ENCODE results near the gene RAB1A. TPM values are rescaled to one million over a fixed set of nuclear protein-coding genes. Genes with fewer than 3 reads are reported as not detected.

RAB1A gene
- total RNA-seq, 1 donor from 2014 or later: 128 TPM

DNA sequence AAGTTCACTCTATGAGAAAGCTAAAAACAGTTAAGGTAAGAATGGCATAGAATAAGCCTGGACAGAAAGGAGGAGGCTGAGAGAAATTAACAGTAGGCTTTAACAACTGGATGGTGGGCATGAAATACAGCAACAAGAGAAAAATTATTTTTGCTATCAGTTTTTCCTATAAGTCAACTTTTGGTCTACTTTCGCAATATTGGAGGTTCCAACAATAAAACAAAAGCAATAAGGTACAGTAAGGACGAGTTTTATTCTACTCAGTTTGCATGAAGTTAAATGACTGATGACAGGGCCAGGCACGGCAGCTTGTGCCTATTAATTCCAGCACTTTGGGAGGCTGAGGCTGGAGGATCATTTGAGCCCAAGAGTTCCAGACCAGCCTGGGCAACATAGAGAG is 17.3 kb downstream of the RAB1A start:
- DNase-seq (ENCODE audit: extremely low spot score, unreplicated experiment): no peak
- H3K36me3 Mint-ChIP-seq: peaks cover 12% of the 10 kb centered on the region
- H3K9me3 Mint-ChIP-seq: peaks cover 4% of the 10 kb centered on the region
- no peaks in the 10 kb centered on the region for H3K27me3 Mint-ChIP-seq
- TF ChIP-seq, protein P1, sequence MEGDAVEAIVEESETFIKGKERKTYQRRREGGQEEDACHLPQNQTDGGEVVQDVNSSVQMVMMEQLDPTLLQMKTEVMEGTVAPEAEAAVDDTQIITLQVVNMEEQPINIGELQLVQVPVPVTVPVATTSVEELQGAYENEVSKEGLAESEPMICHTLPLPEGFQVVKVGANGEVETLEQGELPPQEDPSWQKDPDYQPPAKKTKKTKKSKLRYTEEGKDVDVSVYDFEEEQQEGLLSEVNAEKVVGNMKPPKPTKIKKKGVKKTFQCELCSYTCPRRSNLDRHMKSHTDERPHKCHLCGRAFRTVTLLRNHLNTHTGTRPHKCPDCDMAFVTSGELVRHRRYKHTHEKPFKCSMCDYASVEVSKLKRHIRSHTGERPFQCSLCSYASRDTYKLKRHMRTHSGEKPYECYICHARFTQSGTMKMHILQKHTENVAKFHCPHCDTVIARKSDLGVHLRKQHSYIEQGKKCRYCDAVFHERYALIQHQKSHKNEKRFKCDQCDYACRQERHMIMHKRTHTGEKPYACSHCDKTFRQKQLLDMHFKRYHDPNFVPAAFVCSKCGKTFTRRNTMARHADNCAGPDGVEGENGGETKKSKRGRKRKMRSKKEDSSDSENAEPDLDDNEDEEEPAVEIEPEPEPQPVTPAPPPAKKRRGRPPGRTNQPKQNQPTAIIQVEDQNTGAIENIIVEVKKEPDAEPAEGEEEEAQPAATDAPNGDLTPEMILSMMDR (conservative IDR thresholded peaks at IDR 0.05): no peak
- H3K4me1 Mint-ChIP-seq (ENCODE audit: unreplicated experiment): peaks cover 20% of the 10 kb centered on the region
- H3K4me3 Mint-ChIP-seq: no peak overlapping the region
- no peak overlapping the region for H3K27ac Mint-ChIP-seq

DNA sequence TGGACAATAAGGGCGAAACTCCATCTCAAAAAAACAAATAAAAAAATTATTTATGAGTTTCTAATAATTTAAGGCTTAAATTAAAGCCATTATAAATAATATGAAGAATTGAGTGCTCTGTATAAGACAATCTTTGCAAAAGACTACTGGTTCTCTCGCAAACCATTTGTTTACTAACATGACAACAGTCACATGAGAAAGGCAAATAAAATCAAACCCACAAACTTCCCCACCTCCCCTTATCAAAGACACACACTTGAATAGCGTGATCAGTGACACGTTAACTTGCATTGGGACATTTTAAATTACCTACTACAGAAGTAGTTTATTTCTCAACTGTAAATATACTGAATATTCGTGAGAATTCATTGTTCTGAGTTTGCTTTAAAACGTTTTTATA is 21.1 kb downstream of the RAB1A start:
- no peak for DNase-seq (ENCODE audit: extremely low spot score, unreplicated experiment)
- H3K4me1 Mint-ChIP-seq (ENCODE audit: unreplicated experiment): peaks cover 4% of the 10 kb centered on the region
- H3K27me3 Mint-ChIP-seq: no peaks in the 10 kb centered on the region
- H3K9me3 Mint-ChIP-seq: no peaks in the 10 kb centered on the region
- H3K4me3 Mint-ChIP-seq: no peak overlapping the region
- TF ChIP-seq, protein P1 (conservative IDR thresholded peaks at IDR 0.05): no peak
- no peak overlapping the region for H3K27ac Mint-ChIP-seq
- H3K36me3 Mint-ChIP-seq: peaks cover 9% of the 10 kb centered on the region

DNA sequence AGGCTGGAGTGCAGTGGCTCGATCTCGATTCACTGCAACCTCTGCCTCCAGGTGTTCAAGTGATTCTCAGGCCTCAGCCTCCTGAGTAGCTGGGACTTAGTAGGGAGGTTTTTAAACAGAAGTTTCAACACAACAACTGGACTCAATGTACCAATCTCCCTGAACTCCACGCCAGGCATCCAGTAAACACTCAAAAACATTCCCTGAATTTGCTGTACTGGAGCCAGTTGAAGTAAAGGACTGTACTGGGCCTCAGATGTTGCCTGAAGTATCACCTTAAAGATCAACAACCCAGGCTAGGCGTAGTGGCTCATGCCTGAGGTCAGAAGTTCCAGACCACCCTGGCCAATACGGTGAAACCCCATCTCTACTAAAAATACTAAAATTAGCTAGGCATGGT is 22.4 kb downstream of the RAB1A start:
- Mint-ChIP-seq H3K27ac (no peak overlapping the region), H3K27me3 (no peaks in the 10 kb centered on the region), H3K36me3 (peaks cover 9% of the 10 kb centered on the region)

DNA sequence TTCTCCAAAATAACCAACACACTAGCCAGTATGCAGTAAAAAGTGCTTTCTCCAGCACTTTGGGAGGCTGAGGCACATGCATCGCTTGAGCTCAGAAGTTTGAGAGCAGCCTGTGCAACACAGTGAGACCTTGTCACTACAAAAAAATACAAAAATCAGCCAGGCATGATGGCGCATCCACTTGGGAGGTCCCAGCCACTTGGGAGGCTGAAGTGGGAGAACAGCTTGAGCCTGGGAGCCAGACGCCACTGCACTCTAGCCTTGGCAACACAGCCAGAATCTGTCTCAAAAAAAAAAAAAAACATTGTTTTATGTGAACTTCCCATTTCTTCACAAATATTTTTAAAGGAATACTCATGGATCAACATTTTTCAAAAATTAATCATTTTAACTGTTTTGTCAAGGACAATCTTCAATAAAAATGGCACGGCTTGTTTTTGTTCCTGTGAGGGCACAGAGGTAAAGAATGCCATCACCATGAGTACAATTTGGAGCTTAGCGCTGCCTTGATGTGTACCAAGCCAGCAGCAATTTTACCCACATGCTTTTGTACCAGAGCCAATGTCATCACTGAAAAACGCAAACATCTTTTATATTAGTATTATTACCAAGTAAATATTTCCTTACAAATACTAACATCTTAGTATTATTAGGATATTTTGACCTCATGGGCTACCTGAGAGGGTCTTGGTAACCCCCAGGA is 26.7 kb downstream of the RAB1A start:
- Mint-ChIP-seq H3K27ac (no peak overlapping the region), H3K4me1 (ENCODE audit: unreplicated experiment) (no peaks in the 10 kb centered on the region), H3K27me3 (no peaks in the 10 kb centered on the region), H3K4me3 (no peak overlapping the region), H3K9me3 (no peaks in the 10 kb centered on the region), H3K36me3 (peaks cover 15% of the 10 kb centered on the region)
- TF ChIP-seq, protein P1 (conservative IDR thresholded peaks at IDR 0.05): no peak
- no peak for DNase-seq (ENCODE audit: extremely low spot score, unreplicated experiment)

More for the DNA sequence above, 22.4 kb downstream of the RAB1A start:
- Mint-ChIP-seq H3K9me3 (no peaks in the 10 kb centered on the region), H3K4me3 (no peak overlapping the region), H3K4me1 (ENCODE audit: unreplicated experiment) (peaks cover 4% of the 10 kb centered on the region)
- no peak for DNase-seq (ENCODE audit: extremely low spot score, unreplicated experiment)
- TF ChIP-seq, protein P1 (conservative IDR thresholded peaks at IDR 0.05): no peak

DNA sequence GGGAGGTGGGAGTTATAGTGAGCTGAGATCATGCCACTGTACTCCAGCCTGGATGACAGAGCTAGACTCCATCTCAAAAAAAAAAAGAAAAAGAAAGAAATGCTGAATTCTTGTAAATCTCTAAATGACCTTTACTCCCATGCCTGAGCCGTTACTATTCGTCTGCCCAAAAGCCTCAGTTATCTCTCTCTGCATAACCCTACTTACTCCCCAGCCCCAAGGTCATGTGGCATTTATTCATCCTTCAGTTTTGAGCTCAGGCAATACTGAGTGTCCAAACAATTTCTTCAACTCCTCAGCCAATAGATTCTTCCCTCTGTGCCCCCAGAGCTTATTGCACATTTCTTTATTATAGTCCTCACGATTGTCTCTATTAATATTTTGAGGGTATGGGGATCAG is 28.8 kb downstream of the RAB1A start:
- H3K4me3 Mint-ChIP-seq: no peak overlapping the region

More for the DNA sequence above, 28.8 kb downstream of the RAB1A start:
- no peak for DNase-seq (ENCODE audit: extremely low spot score, unreplicated experiment)
- Mint-ChIP-seq H3K36me3 (peaks cover 32% of the 10 kb centered on the region), H3K9me3 (no peaks in the 10 kb centered on the region), H3K27ac (no peak overlapping the region), H3K27me3 (no peaks in the 10 kb centered on the region), H3K4me1 (ENCODE audit: unreplicated experiment) (no peaks in the 10 kb centered on the region)
- TF ChIP-seq, protein P1 (conservative IDR thresholded peaks at IDR 0.05): no peak

Measured in type B pancreatic cell (in vitro differentiated cells).